Anterior cingulate cortex (tissue), 58 donors: ENCODE measurements around the gene TMEM117.

Source experiments
- DNase-seq, 58 donors: peaks; one replicate each; lab custom pipeline; 2025; lab: John Stamatoyannopoulos, UW

TMEM117 gene

GRCh38 chr12:44428825-44429224 lies 592.9 kb downstream of the TMEM117 start:
- no peak for DNase-seq

GRCh38 chr12:44431647-44432343 lies 595.9 kb downstream of the TMEM117 start:
- no peak for DNase-seq

- DNase-seq, result no peak
These were observed 597.8 kb downstream of the TMEM117 start for GRCh38 chr12:44433659-44434058.

- no peak for DNase-seq
These were observed 600.9 kb downstream of the TMEM117 start for GRCh38 chr12:44436756-44437155.
